Uterus (tissue), 4 donors: Measurements from ENCODE around the gene GSTM4. TPM values are rescaled to one million over a fixed set of nuclear protein-coding genes. Genes with fewer than 3 reads are reported as not detected.

Experiments
- DNase-seq, 2 donors: peaks; one replicate each; pipeline ENCODE4 v3.0.0-alpha.2; 2019 to 2020
- H3K27ac ChIP-seq, 2 donors: fragments of 200-600 bp; sonication (generic); 1 replicate in 1 of 2; 2 replicates in 1 of 2; pipeline ENCODE4 v1.5.1; 2016 to 2018
- H3K27me3 ChIP-seq, 2 donors: fragments of 200-600 bp; sonication (generic); one replicate each; pipeline ENCODE4 v1.5.1; 2018 to 2019; ENCODE audit warnings: control low read depth in 1 of 2
- H3K36me3 ChIP-seq, 2 donors: fragments of 200-600 bp; sonication (generic); one replicate each; pipeline ENCODE4 v1.5.1; 2019; ENCODE audit warnings: control low read depth in 1 of 2
- H3K4me1 ChIP-seq, 2 donors: fragments of 200-600 bp; sonication (generic); one replicate each; pipeline ENCODE4 v1.5.1; 2018 to 2019; ENCODE audit warnings: control low read depth in 1 of 2
- H3K4me3 ChIP-seq, 2 donors: fragments of 200-600 bp; sonication (generic); 1 replicate in 1 of 2; 2 replicates in 1 of 2; pipeline ENCODE4 v1.5.1; 2018 to 2019; ENCODE audit warnings: mild to moderate bottlenecking in 1 of 2
- H3K9me3 ChIP-seq, 2 donors: fragments of 200-600 bp; sonication (generic); one replicate each; pipeline ENCODE4 v1.5.1; 2019; ENCODE audit warnings: control low read depth in 1 of 2
- POLR2A ChIP-seq, 2 donors: fragments of 450-650 bp; IDR thresholded peaks; one replicate each; pipeline ENCODE4 v1.6.1; 2016; ENCODE audit warnings: antibody characterized with exemption in 2 of 2, mild to moderate bottlenecking in 1 of 2, moderate library complexity in 1 of 2
- intact Hi-C: fragments of 100-400 bp; cut with DNase I; formaldehyde crosslinking; loops from one replicate; pipeline ENCODE4 v1.15.1; 2023; ENCODE audit warnings: low total_unique reads
- total RNA-seq, 4 donors: library from RNA; depleted of rRNA in 3 of 4; stranded (reverse); fragments of >200 nt in 3 of 4; gene quantifications; one replicate each; pipeline versions ENCODE4 v1.1.0 to v1.2.4, GENCODE V29; 2014 to 2023
- TF ChIP-seq, protein P1 (sequence below), 4 experiments: fragments of 200-600 bp in 2 of 4; fragments of 450-650 bp in 2 of 4; sonication (generic) in 2 of 4; IDR thresholded peaks; one replicate each; pipeline ENCODE4 v1.5.1; 2016 to 2019; ENCODE audit warnings: antibody characterized with exemption in 4 of 4, mild to moderate bottlenecking in 2 of 4, moderate library complexity in 1 of 4
- donor health status: DM: yes; HTN: yes; CAD: no.

The GSTM4 gene
- total RNA-seq, 4 donors from 2014 or later = 7.6 to 43.5 (median 20.7) TPM

DNA sequence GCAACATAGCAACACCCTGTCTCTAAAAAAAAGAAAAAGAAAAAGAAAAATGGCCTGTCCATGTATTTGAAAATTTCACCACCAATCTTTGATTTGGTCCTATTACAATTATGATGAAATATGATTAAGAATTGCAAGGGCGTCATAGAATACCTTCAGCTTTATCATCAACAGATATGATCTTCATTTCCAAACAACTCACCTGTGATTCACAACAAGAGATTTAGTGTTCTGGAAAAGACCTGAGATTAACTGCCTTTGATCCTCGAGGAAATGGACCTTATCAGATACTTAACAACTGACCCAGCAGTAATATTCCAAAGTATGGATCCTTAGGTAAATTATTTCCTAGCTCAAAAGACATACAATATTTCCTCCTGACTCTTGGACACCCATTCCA, 3.5 kb upstream of the GSTM4 start:
- no peak for DNase-seq
- no peaks in the 10 kb centered on the region for H3K36me3 ChIP-seq
- TF ChIP-seq, protein P1, sequence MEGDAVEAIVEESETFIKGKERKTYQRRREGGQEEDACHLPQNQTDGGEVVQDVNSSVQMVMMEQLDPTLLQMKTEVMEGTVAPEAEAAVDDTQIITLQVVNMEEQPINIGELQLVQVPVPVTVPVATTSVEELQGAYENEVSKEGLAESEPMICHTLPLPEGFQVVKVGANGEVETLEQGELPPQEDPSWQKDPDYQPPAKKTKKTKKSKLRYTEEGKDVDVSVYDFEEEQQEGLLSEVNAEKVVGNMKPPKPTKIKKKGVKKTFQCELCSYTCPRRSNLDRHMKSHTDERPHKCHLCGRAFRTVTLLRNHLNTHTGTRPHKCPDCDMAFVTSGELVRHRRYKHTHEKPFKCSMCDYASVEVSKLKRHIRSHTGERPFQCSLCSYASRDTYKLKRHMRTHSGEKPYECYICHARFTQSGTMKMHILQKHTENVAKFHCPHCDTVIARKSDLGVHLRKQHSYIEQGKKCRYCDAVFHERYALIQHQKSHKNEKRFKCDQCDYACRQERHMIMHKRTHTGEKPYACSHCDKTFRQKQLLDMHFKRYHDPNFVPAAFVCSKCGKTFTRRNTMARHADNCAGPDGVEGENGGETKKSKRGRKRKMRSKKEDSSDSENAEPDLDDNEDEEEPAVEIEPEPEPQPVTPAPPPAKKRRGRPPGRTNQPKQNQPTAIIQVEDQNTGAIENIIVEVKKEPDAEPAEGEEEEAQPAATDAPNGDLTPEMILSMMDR (IDR thresholded peaks at IDR 0.05) = no peak
- no peak for TF ChIP-seq POLR2A (IDR thresholded peaks at IDR 0.05)
- H3K27ac ChIP-seq = no peak overlapping the region
- no peaks in the 10 kb centered on the region for H3K27me3 ChIP-seq
- no peaks in the 10 kb centered on the region for H3K4me1 ChIP-seq
- H3K4me3 ChIP-seq = no peak overlapping the region
- intact Hi-C loops = loop anchor here (10.0 kb wide), 1 partner anchor 332 kb away; the partner anchor contains the start of gene AHCYL1
- H3K9me3 ChIP-seq = no peaks in the 10 kb centered on the region

GRCh38 chr1:109653306-109653705, 2.6 kb upstream of the GSTM4 start:
- DNase-seq = no peak
- no peak overlapping the region for H3K27ac ChIP-seq
- intact Hi-C loops = loop anchor here (10.0 kb wide), 1 partner anchor 331 kb away; the partner anchor contains the start of gene AHCYL1

DNA sequence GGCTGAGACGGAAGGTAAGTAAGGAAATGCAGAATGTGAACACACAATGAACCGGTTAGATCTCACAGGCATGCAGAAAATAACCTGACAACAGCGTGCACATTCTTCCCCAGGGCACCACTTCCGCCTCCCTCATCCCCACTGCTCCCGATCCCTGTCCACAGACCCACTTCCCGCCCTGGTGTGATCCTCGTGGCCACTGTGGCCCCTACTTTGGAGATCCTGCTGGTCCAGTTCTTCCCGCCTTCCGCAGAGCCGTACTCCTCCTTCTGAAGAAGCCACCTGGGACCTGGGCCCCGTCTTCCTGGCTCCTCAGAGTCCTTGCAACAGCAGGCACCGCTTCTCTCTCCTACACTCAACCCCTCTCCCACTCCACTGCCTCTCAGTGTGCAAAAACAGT, 1.4 kb upstream of the GSTM4 start:
- no peak for DNase-seq
- intact Hi-C loops = loop anchor here (10.0 kb wide), 1 partner anchor 330 kb away; the partner anchor contains the start of gene AHCYL1
- no peaks in the 10 kb centered on the region for H3K27me3 ChIP-seq
- peak overlapping the region in 1 of 2 donors; percentile 88 for H3K27ac ChIP-seq
- H3K4me1 ChIP-seq = no peaks in the 10 kb centered on the region
- H3K9me3 ChIP-seq = no peaks in the 10 kb centered on the region
- H3K4me3 ChIP-seq = no peak overlapping the region
- no peaks in the 10 kb centered on the region for H3K36me3 ChIP-seq
- TF ChIP-seq, protein P1 (IDR thresholded peaks at IDR 0.05) = no peak
- no peak for TF ChIP-seq POLR2A (IDR thresholded peaks at IDR 0.05)

More at GRCh38 chr1:109653306-109653705, 2.6 kb upstream of the GSTM4 start:
- Histone ChIP-seq H3K4me1 (no peaks in the 10 kb centered on the region), H3K27me3 (no peaks in the 10 kb centered on the region), H3K36me3 (no peaks in the 10 kb centered on the region), H3K9me3 (no peaks in the 10 kb centered on the region), H3K4me3 (no peak overlapping the region)
- TF ChIP-seq, protein P1 (IDR thresholded peaks at IDR 0.05) = no peak
- TF ChIP-seq POLR2A (IDR thresholded peaks at IDR 0.05) = no peak

- H3K27ac ChIP-seq = no peak overlapping the region
- H3K36me3 ChIP-seq = no peaks in the 10 kb centered on the region
- no peaks in the 10 kb centered on the region for H3K9me3 ChIP-seq
- no peak overlapping the region for H3K4me3 ChIP-seq
- DNase-seq = no peak
- no peaks in the 10 kb centered on the region for H3K27me3 ChIP-seq
- intact Hi-C loops = loop anchor here (10.0 kb wide), 1 partner anchor 327 kb away; the partner anchor contains the start of gene AHCYL1
- TF ChIP-seq POLR2A (IDR thresholded peaks at IDR 0.05) = no peak
- TF ChIP-seq, protein P1 (IDR thresholded peaks at IDR 0.05) = no peak
- no peaks in the 10 kb centered on the region for H3K4me1 ChIP-seq
Observed at GRCh38 chr1:109657395-109657794, 1.5 kb downstream of the GSTM4 start.

DNA sequence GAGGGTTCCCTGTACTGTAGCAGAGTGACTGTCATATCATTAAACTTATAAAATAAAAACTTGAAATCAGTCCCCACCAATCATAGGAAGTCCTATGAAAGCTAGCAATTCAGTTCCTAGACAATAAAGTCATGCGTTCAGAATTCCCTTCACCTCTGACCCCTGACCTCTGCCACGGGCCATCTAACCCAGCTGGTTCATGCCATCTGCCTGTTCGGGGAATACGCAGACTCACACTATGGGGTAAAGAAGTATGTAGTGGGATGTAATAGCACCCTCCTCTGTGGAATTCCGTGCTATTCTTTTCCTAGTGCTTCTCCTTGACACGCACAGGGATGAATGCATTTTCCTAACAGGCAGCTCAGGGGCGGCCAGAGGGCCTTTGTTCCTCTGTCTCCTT, 2.1 kb downstream of the GSTM4 start:
- Histone ChIP-seq H3K4me1 (no peaks in the 10 kb centered on the region), H3K9me3 (no peaks in the 10 kb centered on the region), H3K4me3 (no peak overlapping the region), H3K36me3 (no peaks in the 10 kb centered on the region), H3K27ac (no peak overlapping the region), H3K27me3 (no peaks in the 10 kb centered on the region)
- intact Hi-C loops = loop anchor here (10.0 kb wide), 1 partner anchor 327 kb away; the partner anchor contains the start of gene AHCYL1
- no peak for DNase-seq
- TF ChIP-seq, protein P1 (IDR thresholded peaks at IDR 0.05) = no peak
- TF ChIP-seq POLR2A (IDR thresholded peaks at IDR 0.05) = no peak
